Right cardiac atrium (tissue), 5 donors: Measurements from ENCODE around the gene METTL2B. TPM values are rescaled to one million over a fixed set of nuclear protein-coding genes. Genes with fewer than 3 reads are reported as not detected.
"Not testable (repeated sequence)": the region's sequence is repeated elsewhere in the genome, so short reads cannot be mapped to it uniquely, and the experiment has no call there.

Source experiments
- ATAC-seq, 2 donors: fragments of 200-7000 bp; cut with Tn5 transposase; one replicate each; pipeline versions ENCODE4 v1.8.0 to v1.9.1; 2020; ENCODE audit warnings: moderate library complexity in 2 of 2, mild to moderate bottlenecking in 1 of 2
- DNase-seq, 3 donors: peaks; one replicate each; pipeline ENCODE4 v3.0.0-alpha.2; 2020
- H3K27ac ChIP-seq: one replicate; pipeline ENCODE4 v1.5.1; 2013; ENCODE audit warnings: mild to moderate bottlenecking, low read length, control low read depth, moderate library complexity
- H3K27me3 ChIP-seq: one replicate; pipeline ENCODE4 v1.6.1; 2013; ENCODE audit not compliant: control insufficient read depth, insufficient read depth
- H3K4me1 ChIP-seq: one replicate; pipeline ENCODE4 v1.6.1; 2013; ENCODE audit warnings: low read length; ENCODE audit not compliant: control insufficient read depth, insufficient read depth
- H3K4me3 ChIP-seq: one replicate; pipeline ENCODE4 v1.5.1; 2013; ENCODE audit warnings: low read length, control low read depth
- H3K9me3 ChIP-seq: one replicate; pipeline ENCODE4 v1.6.1; 2013; ENCODE audit warnings: low read length; ENCODE audit not compliant: control insufficient read depth
- WGBS: extraction: QIAGEN DNeasy Blood & Tissue Kit; methylation state at CpG from one replicate; pipeline ENCODE4 v1.1.7; 2013; 5-methylcytosine and 5-hydroxymethylcytosine counted together
- intact Hi-C, 4 donors: fragments of 100-400 bp; cut with DNase I; formaldehyde crosslinking; loops; one replicate each; pipeline versions ENCODE4 v1.11.0 to v1.14.0; 2022 to 2023
- polyA plus RNA-seq: library from polyadenylated mRNA; stranded (reverse); fragments of 200-250 nt; gene quantifications from one replicate; pipeline ENCODE4 v1.2.3, GENCODE V29; 2013
- total RNA-seq, 4 donors: library from RNA; stranded (reverse); fragmentation: NEBNext Ultra II Directional; extraction: Animal tissue kit (Norgen Biotek cat#: 25700); gene quantifications; one replicate each; pipeline ENCODE4 v1.2.1, GENCODE V29; 2021
- donor health status: healthy with polysubstance abuse.
- donor health status: DM: no; HTN: yes; CAD: no.
- donor health status: DM: no; HTN: no; CAD: no.
- donor health status: DM: no; HTN: yes; CAD: no; lungs with severe emphysema.
- donor health status: DM: yes; HTN: yes; CAD: no.

Gene METTL2B
- total and polyA plus RNA-seq, 5 donors: 11.7 to 23.1 (median 20.4) TPM

DNA sequence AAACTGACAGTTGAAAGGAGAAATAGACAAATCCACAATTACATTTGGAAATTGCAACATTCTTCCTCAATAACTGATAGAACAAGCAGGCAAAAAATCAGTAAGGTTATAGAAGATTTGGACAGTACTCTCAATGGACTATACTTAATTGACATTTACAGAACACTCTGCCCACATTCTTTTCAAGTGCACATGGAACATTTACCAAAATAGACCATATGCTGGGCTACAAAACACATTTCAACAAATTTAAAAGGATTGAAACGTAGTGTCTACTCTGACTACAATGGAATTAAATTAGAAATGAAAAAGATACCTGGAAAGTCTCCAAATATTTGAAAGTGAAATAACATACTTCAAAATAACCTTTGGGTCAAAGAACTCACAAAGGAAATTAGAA is 77.8 kb downstream of the METTL2B start:
- intact Hi-C loops, H3K4me1 ChIP-seq, H3K27me3 ChIP-seq, H3K9me3 ChIP-seq, H3K27ac ChIP-seq, H3K4me3 ChIP-seq, DNase-seq: not testable (repeated sequence)
- 32% methylated on average over 1 of the region's 1 CpG for WGBS
- ATAC-seq: peak in 1 of 2 donors; percentile 25

Other genes with a start within 250 kb of the METTL2B start
- gene LEP, start 235.5 kb upstream of the METTL2B start, total RNA-seq: 1 to 10 TPM in 1 of 4 donors, under 1 TPM in 2, not detected in 1; 0.15 to 4.8 (median 0.17) TPM
- 1.4 TPM for gene LEP, start 235.5 kb upstream of the METTL2B start, polyA plus RNA-seq
- gene RBM28, start 132.8 kb upstream of the METTL2B start, total RNA-seq: 10 to 100 TPM; 21.6 to 34.8 (median 31.8) TPM
- gene RBM28, start 132.8 kb upstream of the METTL2B start, polyA plus RNA-seq: 29.1 TPM
- 1 to 10 TPM in 1 of 4 donors, under 1 TPM in 3; 0.34 to 1.0 (median 0.69) TPM for gene PRRT4, start 115.1 kb upstream of the METTL2B start, total RNA-seq
- 1.1 TPM for gene PRRT4, start 115.1 kb upstream of the METTL2B start, polyA plus RNA-seq
- gene IMPDH1, start 66.8 kb upstream of the METTL2B start, total RNA-seq: 10 to 100 TPM; 13.9 to 22.2 (median 16.2) TPM
- gene IMPDH1, start 66.8 kb upstream of the METTL2B start, polyA plus RNA-seq: 13.8 TPM
- 10 to 100 TPM in 1 of 4 donors, 1 to 10 TPM in 3; 6.2 to 10.6 (median 6.6) TPM for gene HILPDA, start 20.9 kb upstream of the METTL2B start, total RNA-seq
- 8.3 TPM for gene HILPDA, start 20.9 kb upstream of the METTL2B start, polyA plus RNA-seq
- gene GARIN1A, start 195.5 kb downstream of the METTL2B start, total RNA-seq: 1 to 10 TPM; 1.5 to 5.0 (median 2.8) TPM
- 1.7 TPM for gene GARIN1A, start 195.5 kb downstream of the METTL2B start, polyA plus RNA-seq